Endodermal cell (in vitro differentiated cells): ENCODE data around the gene KMT2B. TPM values are rescaled to one million over a fixed set of nuclear protein-coding genes. Genes with fewer than 3 reads are reported as not detected.
A peak's percentile ranks its signal among the peaks of the same experiment; 100 is the strongest.

ENCODE experiments used
- DNase-seq: peaks from one replicate; pipeline ENCODE4 v3.0.0-alpha.2; 2017
- H3K27ac ChIP-seq: 2 replicates; pipeline ENCODE4 v1.5.1; 2013; ENCODE audit warnings: mild to moderate bottlenecking, low read depth, low read length, moderate library complexity
- H3K27me3 ChIP-seq: 2 replicates; pipeline ENCODE4 v1.6.1; 2013; ENCODE audit warnings: mild to moderate bottlenecking, low read length, moderate library complexity; ENCODE audit not compliant: insufficient read depth, control insufficient read depth, poor library complexity, severe bottlenecking
- H3K36me3 ChIP-seq: 2 replicates; pipeline ENCODE4 v1.7.0; 2013; ENCODE audit warnings: mild to moderate bottlenecking, low read length, moderate library complexity; ENCODE audit not compliant: control insufficient read depth, insufficient read depth
- H3K4me1 ChIP-seq: one replicate; pipeline ENCODE4 v1.7.0; 2013; ENCODE audit warnings: low read length; ENCODE audit not compliant: control insufficient read depth, insufficient read depth
- H3K4me3 ChIP-seq: 2 replicates; pipeline ENCODE4 v1.5.1; 2013; ENCODE audit warnings: mild to moderate bottlenecking, low read length, moderate library complexity
- H3K9ac ChIP-seq: 2 replicates; pipeline ENCODE4 v1.6.1; 2013; ENCODE audit warnings: mild to moderate bottlenecking, low read length, moderate library complexity; ENCODE audit not compliant: poor library complexity, severe bottlenecking; ENCODE audit errors: extremely low read depth
- H3K9me3 ChIP-seq: 2 replicates; pipeline ENCODE4 v1.6.1; 2013; ENCODE audit warnings: mild to moderate bottlenecking, low read length, moderate library complexity; ENCODE audit not compliant: control insufficient read depth
- H3K27ac Mint-ChIP-seq: 2 replicates; pipeline ENCODE4 v1.8.0; 2020; ENCODE audit warnings: mixed read lengths
- H3K27me3 Mint-ChIP-seq: 2 replicates; pipeline ENCODE4 v1.8.0; 2021; ENCODE audit warnings: mild to moderate bottlenecking, mixed read lengths; ENCODE audit not compliant: insufficient read depth
- H3K36me3 Mint-ChIP-seq: 2 replicates; pipeline ENCODE4 v1.8.0; 2020; ENCODE audit warnings: low read depth, mixed read lengths
- H3K4me1 Mint-ChIP-seq: 2 replicates; pipeline ENCODE4 v1.8.0; 2020; ENCODE audit warnings: mixed read lengths
- H3K4me3 Mint-ChIP-seq: 2 replicates; pipeline ENCODE4 v1.8.0; 2020; ENCODE audit warnings: mild to moderate bottlenecking, moderate library complexity, mixed read lengths
- H3K9me3 Mint-ChIP-seq: 2 replicates; pipeline ENCODE4 v1.8.0; 2020; ENCODE audit warnings: mild to moderate bottlenecking, mixed read lengths
- WGBS, 2 experiments: methylation state at CpG; one replicate each; pipeline versions ENCODE4 v1.1.5 to v1.1.7; 2013; ENCODE audit warnings: missing lambda C conversion rate in 2 of 2, mixed read lengths in 1 of 2; ENCODE audit not compliant: insufficient coverage in 1 of 2, insufficient read length in 1 of 2; 5-methylcytosine and 5-hydroxymethylcytosine counted together
- total RNA-seq, 2 donors: library from RNA; stranded (reverse); fragmentation: NEBNext Ultra II Directional in 1 of 2; extraction: Animal tissue kit (Norgen Biotek cat#: 25700) in 1 of 2; gene quantifications; 2 replicates in 1 of 2; 3 replicates in 1 of 2; pipeline ENCODE4 v1.2.1, GENCODE V29; 2021
- TF ChIP-seq, protein P1 (sequence below): fragments of 200-600 bp; sonication (generic); conservative IDR thresholded peaks from 2 replicates; pipeline ENCODE4 v1.5.0; 2021; ENCODE audit warnings: antibody characterized with exemption, mild to moderate bottlenecking

The KMT2B gene
- total RNA-seq, 2 donors from 2014 or later = 48.1 to 54.0 TPM

DNA sequence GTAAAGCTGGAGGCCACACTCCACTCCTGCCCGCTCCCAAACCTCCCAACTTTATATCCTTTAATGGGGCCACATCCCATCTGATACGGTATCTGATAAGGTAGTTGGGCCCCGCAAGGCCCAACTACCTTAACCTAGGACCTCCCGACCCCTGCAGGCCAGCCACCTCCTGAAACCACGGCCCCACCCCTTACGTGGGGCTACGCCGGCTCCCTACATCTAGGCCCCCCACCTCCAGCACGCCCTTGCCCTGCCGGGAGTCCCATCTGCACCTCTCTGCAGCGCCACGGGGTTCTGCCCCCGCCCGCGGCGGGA is 22.3 kb downstream of the KMT2B start:
- Mint-ChIP-seq H3K36me3 (peaks cover 39% of the 10 kb centered on the region), H3K27ac (peak overlapping the region; percentile 98), H3K4me3 (peak overlapping the region; percentile 66), H3K9me3 (no peaks in the 10 kb centered on the region), H3K27me3 (no peaks in the 10 kb centered on the region), H3K4me1 (no peaks in the 10 kb centered on the region)
- Histone ChIP-seq H3K4me3 (peak overlapping the region; percentile 87), H3K36me3 (peaks cover 37% of the 10 kb centered on the region), H3K4me1 (no peaks in the 10 kb centered on the region), H3K27ac (peak overlapping the region; percentile 60), H3K9ac (peak overlapping the region; percentile 62), H3K27me3 (no peaks in the 10 kb centered on the region), H3K9me3 (no peaks in the 10 kb centered on the region)
- TF ChIP-seq, protein P1, sequence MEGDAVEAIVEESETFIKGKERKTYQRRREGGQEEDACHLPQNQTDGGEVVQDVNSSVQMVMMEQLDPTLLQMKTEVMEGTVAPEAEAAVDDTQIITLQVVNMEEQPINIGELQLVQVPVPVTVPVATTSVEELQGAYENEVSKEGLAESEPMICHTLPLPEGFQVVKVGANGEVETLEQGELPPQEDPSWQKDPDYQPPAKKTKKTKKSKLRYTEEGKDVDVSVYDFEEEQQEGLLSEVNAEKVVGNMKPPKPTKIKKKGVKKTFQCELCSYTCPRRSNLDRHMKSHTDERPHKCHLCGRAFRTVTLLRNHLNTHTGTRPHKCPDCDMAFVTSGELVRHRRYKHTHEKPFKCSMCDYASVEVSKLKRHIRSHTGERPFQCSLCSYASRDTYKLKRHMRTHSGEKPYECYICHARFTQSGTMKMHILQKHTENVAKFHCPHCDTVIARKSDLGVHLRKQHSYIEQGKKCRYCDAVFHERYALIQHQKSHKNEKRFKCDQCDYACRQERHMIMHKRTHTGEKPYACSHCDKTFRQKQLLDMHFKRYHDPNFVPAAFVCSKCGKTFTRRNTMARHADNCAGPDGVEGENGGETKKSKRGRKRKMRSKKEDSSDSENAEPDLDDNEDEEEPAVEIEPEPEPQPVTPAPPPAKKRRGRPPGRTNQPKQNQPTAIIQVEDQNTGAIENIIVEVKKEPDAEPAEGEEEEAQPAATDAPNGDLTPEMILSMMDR = no peak
- WGBS, 2 experiments = 9% methylated on average over 16 of the region's 16 CpGs; no CpG with 5 or more reads in 1 of the 2 experiments
- DNase-seq = no peak

DNA sequence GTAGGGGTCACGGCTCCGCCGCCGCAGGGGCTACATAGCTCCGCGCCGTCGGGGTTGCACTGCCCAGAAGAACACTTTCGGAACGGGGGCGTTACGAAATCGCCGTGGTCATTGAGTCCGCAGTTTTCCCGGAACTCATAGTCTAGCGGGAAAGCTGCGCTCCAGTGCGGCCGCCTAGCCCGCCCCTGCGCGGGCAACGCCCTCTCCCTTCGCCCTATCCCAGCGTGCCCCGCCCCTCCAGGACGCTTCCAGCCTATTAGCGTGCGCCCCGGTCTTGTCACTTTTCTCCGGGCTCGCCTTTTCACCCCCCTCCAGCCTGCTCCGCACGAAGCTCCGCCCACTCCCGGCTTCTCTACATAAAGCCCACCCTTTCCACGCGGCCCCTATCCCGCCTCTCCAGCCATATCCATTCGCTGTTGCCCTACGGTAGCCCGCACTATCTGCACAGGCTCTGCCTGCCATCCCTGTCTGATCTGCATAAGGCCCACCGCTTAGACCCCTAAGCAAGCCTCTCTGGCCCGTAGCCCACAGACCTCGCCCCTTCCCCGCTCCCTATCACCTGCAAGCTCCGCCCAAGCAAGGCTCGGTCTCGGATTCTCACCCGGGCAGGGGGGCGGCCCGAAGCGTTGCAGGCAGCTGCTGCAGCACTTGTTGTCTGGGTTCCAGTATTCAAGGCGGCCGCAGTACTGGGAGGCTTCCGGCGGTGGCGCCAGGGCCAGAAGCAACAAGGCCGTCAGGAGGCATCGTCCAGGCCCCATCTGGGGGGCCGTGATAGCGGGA is 22.8 kb downstream of the KMT2B start:
- no peaks in the 10 kb centered on the region for H3K4me1 ChIP-seq
- peak; percentile 99 for DNase-seq
- H3K27ac ChIP-seq = peak overlapping the region; percentile 96
- Mint-ChIP-seq H3K36me3 (peaks cover 35% of the 10 kb centered on the region), H3K4me1 (no peaks in the 10 kb centered on the region), H3K4me3 (peak overlapping the region; percentile 66), H3K9me3 (no peaks in the 10 kb centered on the region), H3K27me3 (no peaks in the 10 kb centered on the region), H3K27ac (peak overlapping the region; percentile 98)
- TF ChIP-seq, protein P1 = no peak
- 0% methylated on average over 26 to 63 of the region's 63 CpGs for WGBS, 2 experiments
- peak overlapping the region; percentile 74 for H3K9ac ChIP-seq
- no peaks in the 10 kb centered on the region for H3K27me3 ChIP-seq
- peaks cover 36% of the 10 kb centered on the region for H3K36me3 ChIP-seq
- no peaks in the 10 kb centered on the region for H3K9me3 ChIP-seq
- H3K4me3 ChIP-seq = peak overlapping the region; percentile 87

DNA sequence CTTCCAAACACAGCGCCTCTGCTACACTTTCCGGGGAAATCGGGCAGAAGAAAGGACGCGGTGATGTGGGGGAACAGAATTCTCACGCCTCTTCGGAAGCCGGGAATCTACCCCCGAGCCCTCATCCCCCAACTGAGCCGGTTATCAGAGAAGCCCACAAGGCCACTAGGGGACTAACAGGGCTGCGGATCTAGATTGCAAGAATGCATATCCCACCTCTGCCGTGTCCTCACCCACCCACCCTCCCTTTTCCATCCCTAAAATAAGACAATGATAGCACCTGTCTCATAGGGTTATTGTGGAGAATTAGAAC is 23.4 kb downstream of the KMT2B start:
- Histone ChIP-seq H3K27ac (peak overlapping the region; percentile 96), H3K36me3 (peaks cover 31% of the 10 kb centered on the region), H3K9me3 (no peaks in the 10 kb centered on the region), H3K4me3 (peak overlapping the region; percentile 87), H3K4me1 (no peaks in the 10 kb centered on the region), H3K9ac (peak overlapping the region; percentile 74), H3K27me3 (no peaks in the 10 kb centered on the region)
- no peak for DNase-seq
- peak overlapping the region; percentile 66 for H3K4me3 Mint-ChIP-seq
- WGBS, 2 experiments = 0 to 1% methylated on average over 10 to 12 of the region's 12 CpGs
- TF ChIP-seq, protein P1 = peak; percentile 70
- peaks cover 31% of the 10 kb centered on the region for H3K36me3 Mint-ChIP-seq
- H3K27ac Mint-ChIP-seq = peak overlapping the region; percentile 98
- H3K27me3 Mint-ChIP-seq = no peaks in the 10 kb centered on the region
- no peaks in the 10 kb centered on the region for H3K9me3 Mint-ChIP-seq
- H3K4me1 Mint-ChIP-seq = peaks cover 3% of the 10 kb centered on the region
